Measurements from ENCODE around the gene PPFIBP1. TPM values are rescaled to one million over a fixed set of nuclear protein-coding genes. Genes with fewer than 3 reads are reported as not detected.

Gene PPFIBP1
- total RNA-seq, 2 donors from 2014 or later = 98.5 to 213 TPM

- Histone ChIP-seq H3K27ac (ENCODE audit: low read depth, low read length) (no peak overlapping the region), H3K4me3 (ENCODE audit: low read length) (no peak overlapping the region), H3K9me3 (ENCODE audit: control insufficient read depth, low read length) (no peaks in the 10 kb centered on the region), H3K27me3 (ENCODE audit: control insufficient read depth, insufficient read depth, low read length, poor library complexity, severe bottlenecking) (no peaks in the 10 kb centered on the region), H3K4me1 (ENCODE audit: control insufficient read depth, insufficient read depth, low read length) (no peaks in the 10 kb centered on the region), H3K36me3 (ENCODE audit: control insufficient read depth, insufficient read depth, low read length) (peaks cover 88% of the 10 kb centered on the region), H3K9ac (ENCODE audit: extremely low read depth, low read length, poor library complexity, severe bottlenecking) (no peak overlapping the region)
- H3K4me1 Mint-ChIP-seq = no peaks in the 10 kb centered on the region
- H3K36me3 Mint-ChIP-seq (ENCODE audit: low read depth) = peaks cover 64% of the 10 kb centered on the region
- H3K9me3 Mint-ChIP-seq = no peaks in the 10 kb centered on the region
- WGBS, 2 experiments (ENCODE audit: insufficient coverage in 1 of 2, insufficient read length in 1 of 2) = 97% methylated on average over 2 of the region's 2 CpGs; no CpG with 5 or more reads in 1 of the 2 experiments
- no peak overlapping the region for H3K27ac Mint-ChIP-seq
- no peak overlapping the region for H3K4me3 Mint-ChIP-seq
- no peak for DNase-seq
- no peak for TF ChIP-seq CTCF (conservative IDR thresholded peaks at IDR 0.05)
- no peaks in the 10 kb centered on the region for H3K27me3 Mint-ChIP-seq (ENCODE audit: insufficient read depth)
Measured at GRCh38 chr12:27693403-27693802, 169.4 kb downstream of the PPFIBP1 start.

GRCh38 chr12:27695556-27696292 is 171.7 kb downstream of the PPFIBP1 start:
- Histone ChIP-seq H3K9ac (ENCODE audit: extremely low read depth, low read length, poor library complexity, severe bottlenecking) (no peak overlapping the region), H3K36me3 (ENCODE audit: control insufficient read depth, insufficient read depth, low read length) (peaks cover 64% of the 10 kb centered on the region), H3K27ac (ENCODE audit: low read depth, low read length) (no peak overlapping the region), H3K4me3 (ENCODE audit: low read length) (no peak overlapping the region), H3K9me3 (ENCODE audit: control insufficient read depth, low read length) (no peaks in the 10 kb centered on the region), H3K27me3 (ENCODE audit: control insufficient read depth, insufficient read depth, low read length, poor library complexity, severe bottlenecking) (no peaks in the 10 kb centered on the region), H3K4me1 (ENCODE audit: control insufficient read depth, insufficient read depth, low read length) (no peaks in the 10 kb centered on the region)
- H3K4me3 Mint-ChIP-seq = no peak overlapping the region
- no peaks in the 10 kb centered on the region for H3K9me3 Mint-ChIP-seq
- no peaks in the 10 kb centered on the region for H3K27me3 Mint-ChIP-seq (ENCODE audit: insufficient read depth)
- no peaks in the 10 kb centered on the region for H3K4me1 Mint-ChIP-seq
- 92 to 100% methylated on average over 1 to 6 of the region's 6 CpGs for WGBS, 2 experiments (ENCODE audit: insufficient coverage in 1 of 2, insufficient read length in 1 of 2)
- peaks cover 43% of the 10 kb centered on the region for H3K36me3 Mint-ChIP-seq (ENCODE audit: low read depth)
- DNase-seq = no peak
- no peak for TF ChIP-seq CTCF (conservative IDR thresholded peaks at IDR 0.05)
- H3K27ac Mint-ChIP-seq = no peak overlapping the region

- DNase-seq = no peak
- Histone ChIP-seq H3K4me3 (ENCODE audit: low read length) (no peak within 1 kb of the TSS), H3K27ac (ENCODE audit: low read depth, low read length) (no peak within 1 kb of the TSS), H3K27me3 (ENCODE audit: control insufficient read depth, insufficient read depth, low read length, poor library complexity, severe bottlenecking) (no peaks in the 10 kb centered on the region), H3K4me1 (ENCODE audit: control insufficient read depth, insufficient read depth, low read length) (no peaks in the 10 kb centered on the region), H3K9me3 (ENCODE audit: control insufficient read depth, low read length) (no peaks in the 10 kb centered on the region), H3K36me3 (ENCODE audit: control insufficient read depth, insufficient read depth, low read length) (peaks cover 59% of the 10 kb centered on the region), H3K9ac (ENCODE audit: extremely low read depth, low read length, poor library complexity, severe bottlenecking) (no peak within 1 kb of the TSS)
- no peaks in the 10 kb centered on the region for H3K9me3 Mint-ChIP-seq
- WGBS, 2 experiments (ENCODE audit: insufficient coverage in 1 of 2, insufficient read length in 1 of 2) = 95 to 98% methylated on average over 4 to 5 of the region's 5 CpGs
- TF ChIP-seq CTCF (conservative IDR thresholded peaks at IDR 0.05) = no peak
- H3K4me3 Mint-ChIP-seq = no peak within 1 kb of the TSS
- H3K27ac Mint-ChIP-seq = no peak within 1 kb of the TSS
- peaks cover 39% of the 10 kb centered on the region for H3K36me3 Mint-ChIP-seq (ENCODE audit: low read depth)
- H3K27me3 Mint-ChIP-seq (ENCODE audit: insufficient read depth) = no peaks in the 10 kb centered on the region
- no peaks in the 10 kb centered on the region for H3K4me1 Mint-ChIP-seq
Measured at GRCh38 chr12:27696293-27696652, 172.3 kb downstream of the PPFIBP1 start, which contains the start of gene REP15. Gene REP15, plus strand, starts transcription at chr12:27696447. Its CDS starts 116 bp downstream, at chr12:27696563.
